Thoracic aorta endothelial cell (primary cell): Measurements from ENCODE around the gene RHCG. TPM values are rescaled to one million over a fixed set of nuclear protein-coding genes. Genes with fewer than 3 reads are reported as not detected.

Experiments used
- total RNA-seq: library from RNA; depleted of rRNA; stranded (reverse); fragments of >200 nt; gene quantifications from 2 replicates; pipeline ENCODE4 v1.2.3, GENCODE V29; 2012

Gene RHCG
- total RNA-seq: not detected in 2 replicates

DNA sequence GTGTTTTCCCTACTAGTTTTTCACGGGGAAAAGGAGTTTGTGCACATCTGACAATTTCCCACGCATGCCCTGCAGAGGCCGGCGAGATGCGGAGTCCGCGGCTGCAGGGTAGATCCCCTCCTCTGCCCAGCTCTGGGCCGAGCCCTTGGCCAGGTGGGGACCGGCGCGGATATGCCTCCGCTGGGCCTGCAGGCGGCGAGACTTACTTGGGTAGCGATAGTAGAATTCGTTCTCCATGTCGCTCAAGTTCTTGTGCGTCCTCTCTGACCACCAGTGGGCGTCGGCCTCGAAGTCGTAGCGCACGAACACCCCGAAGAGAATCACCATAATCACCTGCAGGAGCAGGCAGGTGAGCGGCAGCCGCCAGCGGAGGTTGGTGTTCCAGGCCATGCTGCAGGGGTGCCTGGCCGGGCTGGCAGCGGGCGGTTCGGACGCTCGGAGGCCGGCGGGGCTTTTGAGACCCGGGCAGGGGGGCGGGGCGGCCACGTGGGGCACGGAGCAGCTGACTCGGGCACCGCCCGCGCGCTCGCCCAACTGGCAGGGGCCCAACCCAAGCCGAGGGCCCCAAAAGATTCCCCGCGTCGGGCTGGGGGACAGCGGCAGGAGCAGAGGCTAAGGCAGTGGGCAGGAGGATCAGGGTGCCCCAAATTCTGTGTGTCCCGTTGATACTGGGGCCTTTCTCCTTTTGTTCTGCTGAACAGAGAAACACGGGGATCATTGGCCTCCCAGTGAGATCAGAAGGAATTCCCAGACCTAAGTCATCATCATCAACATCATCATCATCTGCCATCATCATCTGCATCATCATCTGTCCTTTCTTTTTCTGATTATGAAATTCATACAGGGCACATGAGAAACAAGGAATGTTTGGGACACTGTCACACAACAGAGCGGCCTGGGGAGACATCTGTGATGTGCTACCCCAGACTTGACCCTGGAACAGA is at the start of gene RHCG:
RHCG (minus strand) TSS at position 429 of the 944 bp plus-strand sequence; CDS start at position 390, 39 bp downstream.

Other genes with a start within 250 kb of the RHCG start
- gene POLG, start 161.8 kb downstream of the RHCG start, total RNA-seq: 76.1 and 91.8 TPM in 2 replicates
- 10.9 and 16.2 TPM in 2 replicates for gene TICRR, start 78.9 kb upstream of the RHCG start, total RNA-seq
- 6.5 and 7.8 TPM in 2 replicates for gene KIF7, start 158.9 kb upstream of the RHCG start, total RNA-seq
- gene PLIN1, start 182.8 kb upstream of the RHCG start, total RNA-seq: under 0.01 TPM in 1 of 2 replicates, not detected in the other
- 3.1 and 5.2 TPM in 2 replicates for gene PEX11A, start 194.2 kb upstream of the RHCG start, total RNA-seq
- gene WDR93, start 194.2 kb upstream of the RHCG start, total RNA-seq: 0.13 TPM in 1 of 2 replicates, not detected in the other